Hindlimb muscle (tissue), 1 donor: ENCODE results near the gene AFG1L. TPM values are rescaled to one million over a fixed set of nuclear protein-coding genes. Genes with fewer than 3 reads are reported as not detected.

Experiments
- DNase-seq: peaks from one replicate; pipeline ENCODE4 v3.0.0-alpha.2; 2013
- polyA plus RNA-seq: library from polyadenylated mRNA; unstranded; fragments of 120-200 nt; gene quantifications from one replicate; pipeline ENCODE4 v1.2.1, GENCODE V29; 2013; ENCODE audit not compliant: insufficient read length

The AFG1L gene
- polyA plus RNA-seq, 1 donor: 6.7 TPM

GRCh38 chr6:108464418-108465097, 169.7 kb downstream of the AFG1L start:
- DNase-seq: peak; percentile 75

- DNase-seq: no peak
Measured at GRCh38 chr6:108465098-108465495, 170.2 kb downstream of the AFG1L start.

- no peak for DNase-seq
Measured at GRCh38 chr6:108468346-108468745, 173.5 kb downstream of the AFG1L start.

- no peak for DNase-seq
Measured at GRCh38 chr6:108469316-108469715, 174.5 kb downstream of the AFG1L start.

- no peak for DNase-seq
Measured at GRCh38 chr6:108473197-108473596, 178.3 kb downstream of the AFG1L start.

GRCh38 chr6:108476376-108476775, 181.5 kb downstream of the AFG1L start:
- DNase-seq: no peak

GRCh38 chr6:108476847-108477430, 182.1 kb downstream of the AFG1L start:
- no peak for DNase-seq

GRCh38 chr6:108482559-108482958, 187.7 kb downstream of the AFG1L start:
- no peak for DNase-seq

GRCh38 chr6:108484016-108484415, 189.2 kb downstream of the AFG1L start:
- DNase-seq: no peak

GRCh38 chr6:108489699-108490098, 194.8 kb downstream of the AFG1L start:
- no peak for DNase-seq

- DNase-seq: peak; percentile 41
Measured at GRCh38 chr6:108492131-108492766, 197.4 kb downstream of the AFG1L start.

GRCh38 chr6:108494434-108494833, 199.6 kb downstream of the AFG1L start:
- no peak for DNase-seq

- peak; percentile 11 for DNase-seq
Measured at GRCh38 chr6:108497883-108498282, 203.0 kb downstream of the AFG1L start.

- no peak for DNase-seq
Measured at GRCh38 chr6:108501559-108501958, 206.7 kb downstream of the AFG1L start.

- no peak for DNase-seq
Measured at GRCh38 chr6:108502832-108503231, 208.0 kb downstream of the AFG1L start.

GRCh38 chr6:108507316-108507715, 212.5 kb downstream of the AFG1L start:
- no peak for DNase-seq

- DNase-seq: no peak
Measured at GRCh38 chr6:108510461-108511319, 215.8 kb downstream of the AFG1L start.

- no peak for DNase-seq
Measured at GRCh38 chr6:108518714-108519576, 224.1 kb downstream of the AFG1L start.

- no peak for DNase-seq
Measured at GRCh38 chr6:108521616-108522107, 226.8 kb downstream of the AFG1L start.

GRCh38 chr6:108523697-108524096, 228.8 kb downstream of the AFG1L start:
- DNase-seq: no peak

GRCh38 chr6:108524528-108525248, 229.8 kb downstream of the AFG1L start:
- no peak for DNase-seq
